NCI-H1694 (cell line): ENCODE results near the gene SLC9A9.
A peak's percentile ranks its signal among the peaks of the same experiment; 100 is the strongest.

Source experiments
- DNase-seq: peaks from one replicate; lab custom pipeline; 2025; lab: John Stamatoyannopoulos, UW

Gene SLC9A9

DNA sequence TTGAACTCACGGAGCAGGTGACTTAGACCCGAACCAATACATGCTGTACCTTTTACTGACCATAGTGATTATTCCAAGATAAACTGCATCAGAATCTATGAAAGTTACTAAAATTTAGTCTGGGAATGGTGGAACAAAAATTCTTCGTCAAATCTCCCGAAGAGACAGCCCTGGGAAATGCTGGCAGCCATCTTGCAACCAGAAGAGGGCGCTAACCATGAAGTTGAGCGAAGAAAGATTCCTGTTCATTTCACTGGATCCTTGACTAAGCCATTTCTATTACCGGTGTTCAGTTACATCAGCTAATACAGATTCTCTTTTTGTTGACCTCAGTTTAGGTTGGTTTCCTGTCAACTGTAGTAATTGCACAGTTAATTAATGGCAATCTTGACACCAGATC lies 199.6 kb downstream of the SLC9A9 start:
- no peak for DNase-seq

DNA sequence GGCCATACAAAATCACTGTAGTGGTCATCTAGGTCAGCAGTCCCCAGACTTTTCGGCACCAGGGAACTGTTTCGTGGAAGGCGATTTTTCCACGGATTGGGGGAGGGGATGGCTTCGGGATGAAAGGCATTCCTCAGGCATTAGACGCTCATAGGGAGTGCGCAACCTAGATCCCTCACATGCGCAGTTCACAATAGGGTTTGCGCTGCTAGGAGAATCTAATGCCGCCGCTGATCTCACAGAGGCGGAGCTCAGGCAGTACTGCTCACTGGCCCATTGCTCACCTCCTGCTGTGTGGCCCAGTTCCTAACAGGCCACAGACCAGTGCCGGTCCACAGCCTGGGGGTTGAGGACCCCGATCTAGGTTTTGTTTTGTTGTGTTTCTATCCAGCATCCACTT lies 200.1 kb downstream of the SLC9A9 start:
- no peak for DNase-seq

GRCh38 chr3:143644370-143645089 lies 203.7 kb downstream of the SLC9A9 start:
- DNase-seq: peak; percentile 77

GRCh38 chr3:143643905-143644304 lies 204.4 kb downstream of the SLC9A9 start:
- no peak for DNase-seq

DNA sequence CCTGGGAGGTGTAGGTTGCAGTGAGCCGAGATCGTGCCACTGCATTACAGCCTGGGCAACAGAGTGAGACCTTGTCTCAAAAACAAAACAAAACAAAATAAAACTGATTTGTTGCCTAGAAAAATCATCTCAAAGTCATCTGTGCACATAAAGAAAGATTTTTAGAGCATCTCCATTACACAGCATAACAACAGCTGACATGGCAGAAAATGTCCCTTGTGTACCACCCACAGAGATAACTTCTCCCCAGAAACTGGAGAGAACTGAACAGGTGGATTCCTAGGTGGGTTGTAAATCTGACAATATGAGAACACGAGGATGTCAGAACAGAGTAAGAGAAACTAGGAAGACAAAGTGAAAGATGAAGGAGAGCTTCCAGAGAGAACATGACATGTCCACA lies 207.5 kb downstream of the SLC9A9 start:
- no peak for DNase-seq

DNA sequence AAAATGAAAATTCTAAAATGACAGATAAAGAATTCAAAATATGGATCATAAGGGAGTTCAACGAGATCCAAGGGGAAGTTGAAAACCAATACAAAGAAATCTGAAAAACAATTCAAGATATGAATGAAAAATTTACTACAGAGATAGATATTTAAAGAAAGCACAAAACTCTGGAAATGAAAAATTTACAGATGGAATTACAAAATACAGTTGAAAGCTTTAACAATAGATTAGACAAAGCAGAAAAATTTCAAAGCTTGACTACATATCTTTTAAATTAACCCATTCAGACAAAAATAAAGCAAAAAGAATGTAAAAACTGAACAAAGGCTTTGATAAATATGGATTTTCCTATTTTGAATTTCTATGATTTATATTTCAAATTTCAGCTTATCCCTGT lies 211.1 kb downstream of the SLC9A9 start:
- DNase-seq: no peak

GRCh38 chr3:143634991-143635390 lies 213.3 kb downstream of the SLC9A9 start:
- DNase-seq: no peak

- no peak for DNase-seq
These were observed 213.8 kb downstream of the SLC9A9 start for GRCh38 chr3:143634427-143634826.

- no peak for DNase-seq
These were observed 214.5 kb downstream of the SLC9A9 start for GRCh38 chr3:143633816-143634215.

GRCh38 chr3:143629726-143630125 lies 218.5 kb downstream of the SLC9A9 start:
- DNase-seq: no peak

GRCh38 chr3:143628971-143629370 lies 219.3 kb downstream of the SLC9A9 start:
- DNase-seq: no peak

DNA sequence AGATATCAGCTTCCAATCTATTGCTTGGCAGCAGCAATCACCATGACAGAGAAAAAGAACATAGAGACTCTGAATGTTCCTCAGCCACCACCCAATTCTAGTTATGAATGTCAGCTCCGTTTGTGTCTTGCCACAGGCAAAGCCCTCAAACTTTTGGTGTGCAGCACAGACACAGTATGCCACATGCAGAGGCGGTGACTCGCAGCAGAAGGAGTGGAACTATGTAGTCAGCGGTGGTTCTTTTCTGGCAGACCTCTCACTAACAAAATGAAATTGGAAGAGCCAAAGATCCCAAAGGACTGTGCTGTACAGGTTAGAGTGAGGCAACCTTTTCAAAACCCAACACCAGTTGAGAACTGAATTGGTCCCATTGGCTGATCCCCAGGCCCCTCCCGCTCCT lies 220.9 kb downstream of the SLC9A9 start:
- DNase-seq: no peak

DNA sequence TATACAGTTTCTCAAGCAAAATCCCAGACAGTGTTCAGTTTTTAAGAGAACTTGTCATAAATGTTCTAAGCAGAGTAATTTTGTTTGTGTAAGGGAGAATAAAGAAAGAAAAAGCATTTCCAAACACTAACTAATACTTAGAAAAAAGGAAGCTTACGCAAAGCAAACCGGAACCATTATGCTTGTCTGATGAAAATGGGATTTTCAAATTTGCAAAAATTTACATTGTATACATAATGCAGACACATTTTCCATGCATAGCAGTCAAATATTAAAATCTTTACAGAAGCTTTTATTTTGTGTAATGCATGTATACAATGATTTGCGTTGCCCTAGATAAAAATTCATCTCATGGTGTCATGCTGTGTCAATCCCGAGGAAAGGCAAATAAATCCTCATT lies 229.0 kb downstream of the SLC9A9 start:
- no peak for DNase-seq

DNA sequence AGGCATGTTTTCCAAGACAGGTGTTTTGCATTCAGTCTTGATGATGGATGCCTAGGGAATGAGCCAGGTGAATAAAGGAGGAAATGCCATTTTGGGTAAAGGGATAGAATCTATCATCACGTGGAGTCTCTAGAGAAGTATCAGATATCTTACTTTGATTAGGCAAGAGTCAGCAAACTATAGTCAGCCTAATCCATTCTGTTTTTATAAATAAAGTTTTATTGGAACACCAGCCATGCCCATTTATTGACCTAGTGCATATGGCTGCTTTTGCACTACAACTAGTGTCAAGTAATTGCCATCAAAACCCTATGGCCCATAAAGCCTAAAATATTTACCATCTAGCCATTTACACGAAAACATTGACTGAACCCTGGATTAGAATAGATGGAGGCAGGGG lies 231.2 kb downstream of the SLC9A9 start:
- no peak for DNase-seq

GRCh38 chr3:143613226-143613625 lies 235.0 kb downstream of the SLC9A9 start:
- no peak for DNase-seq

DNA sequence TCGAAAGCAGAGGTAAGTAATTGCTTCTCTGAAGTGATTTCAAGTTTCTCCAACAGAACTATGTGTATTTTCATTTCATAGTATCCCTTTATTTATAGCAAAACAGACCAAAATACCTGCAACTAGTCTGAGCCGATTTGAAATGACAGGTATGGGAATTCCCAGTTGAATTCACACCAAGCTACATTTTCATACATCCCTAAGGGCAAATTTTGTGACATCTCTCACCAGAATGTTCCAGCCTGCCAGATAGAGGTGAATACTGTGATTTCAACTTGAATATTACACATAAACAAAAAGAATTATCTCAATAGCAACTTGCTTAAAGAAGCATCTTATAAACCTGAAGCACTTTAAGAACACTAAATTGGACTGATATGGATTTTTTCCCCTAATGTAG lies 235.7 kb downstream of the SLC9A9 start:
- DNase-seq: no peak

DNA sequence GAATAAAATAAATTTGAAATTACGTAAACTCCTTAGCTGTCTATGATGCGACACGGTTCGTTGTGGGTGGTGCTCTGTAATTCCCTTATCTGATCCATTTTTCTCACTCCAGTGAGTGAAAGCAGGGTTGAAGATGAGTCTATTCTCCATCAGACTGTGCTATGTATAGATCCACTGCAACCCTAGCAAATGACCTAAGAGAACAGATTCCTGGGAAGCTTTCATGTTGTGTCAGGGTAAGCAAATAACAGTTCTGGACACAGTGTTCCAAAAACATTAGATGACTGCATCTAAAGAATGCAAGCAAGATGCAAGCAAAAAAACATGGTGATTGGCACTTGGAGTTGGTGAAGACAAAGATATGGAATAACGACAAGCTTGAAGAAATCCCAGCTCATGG lies 239.3 kb downstream of the SLC9A9 start:
- DNase-seq: no peak

DNA sequence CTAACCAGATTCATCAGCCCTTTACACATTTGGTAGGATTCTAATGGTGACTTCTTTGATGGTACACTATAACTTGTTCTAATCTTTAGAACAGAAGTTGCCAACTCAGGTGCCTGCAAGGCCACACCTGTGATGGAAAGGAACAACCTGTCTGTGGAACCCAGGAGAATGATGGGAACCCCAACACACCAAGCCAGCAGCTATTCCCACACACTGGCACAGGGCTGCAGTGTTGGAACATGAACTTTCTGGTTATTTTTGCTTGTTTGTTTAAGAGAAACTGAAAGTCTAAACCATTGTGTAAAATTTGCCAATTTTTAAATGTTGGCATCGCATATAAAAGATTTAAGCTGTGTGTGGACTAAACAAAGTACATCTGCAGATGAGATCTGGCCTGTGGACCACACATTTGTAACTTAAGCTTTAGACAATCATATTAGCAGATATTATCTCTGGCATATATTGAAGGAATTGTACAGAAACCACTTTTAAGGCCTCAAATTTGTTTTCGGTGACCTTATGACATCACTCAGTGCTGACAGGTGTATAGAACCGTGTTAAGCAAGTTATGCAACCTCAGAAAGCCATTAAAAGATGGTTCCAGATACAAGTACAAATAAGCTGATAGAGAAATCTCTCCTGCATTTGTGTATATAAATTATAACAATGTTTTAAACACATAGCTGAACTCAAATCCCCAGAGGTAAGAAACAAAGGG lies 242.9 kb downstream of the SLC9A9 start:
- no peak for DNase-seq

GRCh38 chr3:143604402-143605185 lies 243.7 kb downstream of the SLC9A9 start:
- DNase-seq: no peak

DNA sequence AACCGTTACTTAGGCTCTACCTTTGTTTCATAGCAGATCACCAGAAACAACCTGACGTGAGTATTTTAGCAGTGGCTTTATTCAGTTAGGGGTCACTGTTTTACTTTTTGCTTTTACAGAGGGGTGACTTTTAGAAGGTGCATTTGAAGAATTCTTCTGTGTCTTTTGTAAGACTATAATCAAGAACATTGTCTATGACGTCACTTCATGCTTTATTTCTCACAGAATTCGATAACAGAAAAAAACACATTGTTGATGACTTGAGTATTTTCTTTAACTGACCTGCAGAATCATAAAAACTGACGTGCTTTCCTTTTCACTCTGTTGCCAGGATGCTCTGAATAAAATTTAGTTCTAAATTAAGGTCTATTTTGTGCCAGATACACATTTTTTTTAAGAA lies 244.5 kb downstream of the SLC9A9 start:
- no peak for DNase-seq

DNA sequence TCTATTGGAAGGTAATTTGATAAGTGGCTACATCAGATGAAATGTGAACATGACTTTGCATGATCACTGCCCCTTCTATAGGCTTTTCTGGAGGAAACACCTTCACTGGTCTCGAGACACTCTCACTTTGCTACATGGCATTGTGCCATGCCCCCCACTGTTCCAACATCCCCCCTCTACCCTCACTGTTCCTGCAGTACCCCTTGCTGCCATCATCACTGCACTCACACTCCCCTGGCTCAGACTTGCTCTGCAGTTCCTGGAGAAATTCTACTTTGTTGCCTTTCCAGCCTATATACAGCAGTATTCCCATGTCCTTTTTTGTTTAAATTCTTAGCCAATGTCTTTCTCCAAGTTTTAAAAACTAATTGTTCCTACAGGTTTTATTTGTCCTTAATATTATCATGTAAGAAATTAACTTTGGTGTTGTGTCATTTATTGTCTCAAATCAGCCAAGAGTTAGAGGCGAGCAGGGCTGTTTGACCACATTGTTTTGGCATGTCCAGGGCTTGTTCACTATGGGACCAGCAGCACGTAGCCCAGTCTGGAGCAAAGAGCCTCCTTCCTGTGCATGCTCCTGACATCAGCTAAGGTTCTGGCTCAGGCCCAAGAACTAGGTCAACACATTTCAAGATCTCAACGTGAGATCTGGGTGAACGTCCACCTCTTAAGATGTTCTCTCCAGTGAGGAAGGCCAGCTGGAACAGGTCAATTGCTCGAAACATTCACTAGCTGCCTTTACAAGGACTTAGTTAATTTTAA lies 246.4 kb downstream of the SLC9A9 start:
- no peak for DNase-seq
